Measurements from ENCODE around the gene GCDH. TPM values are rescaled to one million over a fixed set of nuclear protein-coding genes. Genes with fewer than 3 reads are reported as not detected.

The GCDH gene
- total RNA-seq, 1 donor from 2014 or later: 73.9 TPM

DNA sequence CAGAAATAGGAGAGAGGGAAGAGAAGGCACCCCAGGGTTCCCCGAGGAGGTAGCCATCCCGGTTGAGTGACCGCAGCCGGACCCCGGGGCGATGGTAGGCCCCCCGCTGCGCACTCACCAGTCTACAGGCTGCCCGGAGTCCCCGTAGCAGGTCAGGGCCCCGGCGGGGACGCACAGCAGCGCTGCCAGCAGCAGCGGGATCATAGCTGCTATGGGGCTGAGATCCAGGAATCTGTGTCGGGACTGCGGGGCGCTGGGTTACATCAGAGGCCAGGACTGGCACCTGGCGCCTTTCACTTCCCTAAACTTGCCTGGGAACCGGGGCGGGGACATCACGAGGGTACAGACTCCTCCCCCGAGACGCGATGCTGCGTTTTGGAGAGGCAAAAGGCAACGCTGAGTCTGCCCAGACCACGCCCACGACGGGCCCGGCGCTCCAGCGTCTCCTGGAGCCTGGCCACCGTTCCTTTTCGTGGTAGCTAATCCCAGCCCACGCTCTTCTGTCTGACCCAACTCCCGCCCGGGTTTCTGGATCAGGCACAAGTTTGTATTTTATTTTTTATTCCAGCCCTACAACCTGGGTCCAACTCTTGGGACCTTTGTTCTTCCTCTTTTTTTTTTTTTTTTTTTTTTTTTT is 9.7 kb upstream of the GCDH start, which contains the start of gene DNASE2:
Gene DNASE2, minus strand, starts transcription at position 278 of the 637 bp plus-strand sequence. Its CDS starts 74 bp downstream, at position 204.
- DNase-seq: peak; percentile 85
- TF ChIP-seq CTCF (IDR thresholded peaks at IDR 0.05): no peak
- Mint-ChIP-seq H3K4me1 (peaks cover 34% of the 10 kb centered on the region), H3K4me3 (peak within 1 kb of the TSS; percentile 92), H3K9me3 (peaks cover 2% of the 10 kb centered on the region), H3K36me3 (ENCODE audit: low read depth) (peaks cover 18% of the 10 kb centered on the region), H3K27ac (peak within 1 kb of the TSS; percentile 94), H3K27me3 (no peaks in the 10 kb centered on the region)
- ChIA-PET POLR2A (interaction anchor here (0.5 to 3.6 kb wide), 20 partner anchors 8 to 367 kb away, joined by 3 to 58 read pairs (median 5); partner anchors contain the start of genes CALR, FARSA, GADD45GIP1 and GCDH), CTCF (interaction anchor here (1.3 to 1.7 kb wide), 2 partner anchors 33 to 83 kb away, joined by 3 to 6 read pairs; no protein-coding TSS in a partner anchor)
- peak; percentile 84 for ATAC-seq (ENCODE audit: low read depth)
- intact Hi-C loops (cut with micrococcal nuclease): loop anchor here (1.0 to 2.0 kb wide), 4 partner anchors 9 to 52 kb away; partner anchors contain the start of genes FARSA and SYCE2

DNA sequence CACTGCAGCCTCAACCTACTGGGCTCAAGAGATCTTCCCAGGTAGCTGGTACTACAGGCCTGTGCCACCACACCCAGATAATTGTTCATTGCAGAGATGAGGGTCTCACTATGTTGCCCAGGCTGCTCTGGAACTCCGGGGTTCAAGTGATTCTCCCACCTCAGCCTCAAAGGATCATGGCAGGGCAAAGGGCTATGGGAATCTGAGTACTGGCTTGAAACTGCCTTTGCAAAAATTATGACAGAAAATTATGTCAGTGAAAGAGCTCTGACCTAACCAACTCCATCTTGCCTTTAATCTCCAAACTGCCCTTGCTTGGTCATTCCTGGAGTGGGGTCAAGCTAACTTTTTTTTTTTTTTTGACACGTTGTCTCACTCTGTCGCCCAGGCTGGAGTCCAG is 8.4 kb upstream of the GCDH start:
- no peak for DNase-seq
- Mint-ChIP-seq H3K4me1 (peaks cover 34% of the 10 kb centered on the region), H3K9me3 (peaks cover 2% of the 10 kb centered on the region), H3K27me3 (no peaks in the 10 kb centered on the region), H3K4me3 (peak overlapping the region; percentile 92), H3K36me3 (ENCODE audit: low read depth) (peaks cover 11% of the 10 kb centered on the region), H3K27ac (peak overlapping the region; percentile 94)
- CTCF ChIA-PET: interaction anchor here (0.6 to 1.2 kb wide), 4 partner anchors 8 to 164 kb away, joined by 3 to 6 read pairs (median 3); partner anchors contain the start of gene GCDH
- POLR2A ChIA-PET: interaction anchor here (0.7 to 3.6 kb wide), 9 partner anchors 8 to 1000 kb away, joined by 3 to 58 read pairs (median 4); partner anchors contain the start of genes CALR and GCDH
- no peak for TF ChIP-seq CTCF (IDR thresholded peaks at IDR 0.05)
- no peak for ATAC-seq (ENCODE audit: low read depth)
- intact Hi-C loops (cut with micrococcal nuclease): no loop called here

- H3K36me3 Mint-ChIP-seq (ENCODE audit: low read depth): peaks cover 1% of the 10 kb centered on the region
- TF ChIP-seq CTCF (IDR thresholded peaks at IDR 0.05): no peak
- ATAC-seq (ENCODE audit: low read depth): no peak
- ChIA-PET CTCF (interaction anchor here (1.7 to 3.4 kb wide), 2 partner anchors 81 to 210 kb away, joined by 6 to 39 read pairs; no protein-coding TSS in a partner anchor), POLR2A (interaction anchor here (0.5 to 2.2 kb wide), 7 partner anchors 35 to 263 kb away, joined by 3 to 15 read pairs (median 7); partner anchors contain the start of genes CALR, FARSA, JUNB and SYCE2)
- peaks cover 2% of the 10 kb centered on the region for H3K9me3 Mint-ChIP-seq
- H3K4me3 Mint-ChIP-seq: no peak overlapping the region
- H3K27me3 Mint-ChIP-seq: no peaks in the 10 kb centered on the region
- intact Hi-C loops (cut with micrococcal nuclease): no loop called here
- no peak overlapping the region for H3K27ac Mint-ChIP-seq
- DNase-seq: no peak
- peaks cover 36% of the 10 kb centered on the region for H3K4me1 Mint-ChIP-seq
These were observed 6.8 kb upstream of the GCDH start for GRCh38 chr19:12884202-12884601.

- TF ChIP-seq CTCF (IDR thresholded peaks at IDR 0.05): no peak
- H3K9me3 Mint-ChIP-seq: peaks cover 2% of the 10 kb centered on the region
- ATAC-seq (ENCODE audit: low read depth) (no peak), DNase-seq (no peak)
- intact Hi-C loops (cut with micrococcal nuclease): no loop called here
- ChIA-PET CTCF (interaction anchor here (0.8 to 3.4 kb wide), 6 partner anchors 8 to 209 kb away, joined by 3 to 39 read pairs (median 4); partner anchors contain the start of gene CALR), POLR2A (interaction anchor here (0.6 to 2.2 kb wide), 9 partner anchors 29 to 210 kb away, joined by 3 to 15 read pairs (median 4); partner anchors contain the start of genes CALR, FARSA, JUNB and SYCE2)
- H3K27ac Mint-ChIP-seq: no peak overlapping the region
- H3K36me3 Mint-ChIP-seq (ENCODE audit: low read depth): peaks cover 1% of the 10 kb centered on the region
- no peaks in the 10 kb centered on the region for H3K27me3 Mint-ChIP-seq
- peak overlapping the region; percentile 11 for H3K4me3 Mint-ChIP-seq
- peaks cover 36% of the 10 kb centered on the region for H3K4me1 Mint-ChIP-seq
These were observed 6.4 kb upstream of the GCDH start for GRCh38 chr19:12884627-12884925.
